ENCODE results near the gene BTBD1.

GRCh38 chr15:83081256-83082014, 14.4 kb upstream of the BTBD1 start:
- TF ChIP-seq EP300 (IDR thresholded peaks at IDR 0.05) (no peak), POLR2A (IDR thresholded peaks at IDR 0.05) (no peak), CTCF (IDR thresholded peaks at IDR 0.05) (no peak), POLR2AphosphoS5 (IDR thresholded peaks at IDR 0.05) (no peak)

Measured in stomach (tissue), 4 donors.